Prostate gland (tissue), 2 donors: ENCODE results near the gene RCVRN.

Source experiments
- CTCF ChIP-seq, 4 experiments: fragments of 200-600 bp in 2 of 4; fragments of 450-650 bp in 2 of 4; sonication (generic) in 2 of 4; IDR thresholded peaks; 1 replicate in 3 of 4; 2 replicates in 1 of 4; pipeline ENCODE4 v1.5.1; 2016 to 2019; ENCODE audit warnings: antibody characterized with exemption in 4 of 4, mild to moderate bottlenecking in 2 of 4, moderate library complexity in 2 of 4
- POLR2A ChIP-seq: fragments of 450-650 bp; IDR thresholded peaks from one replicate; pipeline ENCODE4 v1.6.1; 2016; ENCODE audit warnings: antibody characterized with exemption, mild to moderate bottlenecking

DNA sequence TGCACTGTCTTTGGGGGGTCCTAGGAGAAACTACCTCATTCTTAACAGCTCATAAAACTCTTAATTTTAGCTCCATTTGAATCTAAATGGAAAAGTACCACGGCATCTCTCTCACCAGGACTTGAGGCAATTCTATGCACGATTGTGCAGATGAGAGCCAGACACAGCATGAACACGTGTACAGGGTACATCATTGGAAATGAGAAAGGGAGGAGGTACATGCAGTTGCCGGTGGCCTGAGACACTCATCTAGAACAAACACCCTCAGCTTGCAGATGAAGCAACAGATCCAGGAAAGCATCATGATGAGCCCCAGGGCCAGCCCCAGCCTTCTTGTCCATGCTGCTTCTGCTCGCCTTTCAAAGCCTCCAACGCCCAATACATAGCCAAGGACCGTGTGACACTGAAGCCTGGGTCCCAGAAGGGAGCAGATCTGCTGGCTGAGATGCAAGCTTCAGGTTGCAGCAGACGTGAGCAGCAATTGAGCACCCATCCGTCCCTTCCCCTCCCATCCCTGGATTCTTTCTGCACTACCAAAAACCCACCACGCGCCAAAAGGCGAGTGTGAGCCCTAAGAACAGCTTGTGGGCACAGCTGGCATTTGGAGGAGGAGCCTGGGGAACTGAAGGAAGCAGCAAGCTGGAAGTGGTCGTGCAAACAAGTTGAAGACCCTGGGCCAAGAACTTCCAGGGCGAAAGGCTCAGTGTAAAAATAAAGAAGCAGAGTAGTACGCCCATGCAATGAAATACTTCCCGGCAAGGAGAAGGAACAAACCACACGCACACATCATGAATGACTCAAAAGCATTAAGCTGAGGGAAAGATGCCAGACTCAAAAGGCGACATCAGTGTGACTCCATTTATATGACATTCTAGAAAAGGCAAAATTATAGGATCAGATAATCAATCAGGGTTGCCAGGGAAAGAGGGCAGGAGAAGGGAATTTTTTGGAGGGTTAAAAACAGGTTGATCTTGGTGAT lies 7.3 kb upstream of the RCVRN start:
- TF ChIP-seq CTCF (IDR thresholded peaks at IDR 0.05) (no peak), POLR2A (no peak)
